ENCODE measurements around the gene TUBB. TPM values are rescaled to one million over a fixed set of nuclear protein-coding genes. Genes with fewer than 3 reads are reported as not detected.

TUBB gene
- total and polyA plus RNA-seq, 9 of the 15 experiments (the other 6 are each of a cell fraction or from before 2014, with no cell fraction given) = 971 to 2,870 (median 1,478) TPM

DNA sequence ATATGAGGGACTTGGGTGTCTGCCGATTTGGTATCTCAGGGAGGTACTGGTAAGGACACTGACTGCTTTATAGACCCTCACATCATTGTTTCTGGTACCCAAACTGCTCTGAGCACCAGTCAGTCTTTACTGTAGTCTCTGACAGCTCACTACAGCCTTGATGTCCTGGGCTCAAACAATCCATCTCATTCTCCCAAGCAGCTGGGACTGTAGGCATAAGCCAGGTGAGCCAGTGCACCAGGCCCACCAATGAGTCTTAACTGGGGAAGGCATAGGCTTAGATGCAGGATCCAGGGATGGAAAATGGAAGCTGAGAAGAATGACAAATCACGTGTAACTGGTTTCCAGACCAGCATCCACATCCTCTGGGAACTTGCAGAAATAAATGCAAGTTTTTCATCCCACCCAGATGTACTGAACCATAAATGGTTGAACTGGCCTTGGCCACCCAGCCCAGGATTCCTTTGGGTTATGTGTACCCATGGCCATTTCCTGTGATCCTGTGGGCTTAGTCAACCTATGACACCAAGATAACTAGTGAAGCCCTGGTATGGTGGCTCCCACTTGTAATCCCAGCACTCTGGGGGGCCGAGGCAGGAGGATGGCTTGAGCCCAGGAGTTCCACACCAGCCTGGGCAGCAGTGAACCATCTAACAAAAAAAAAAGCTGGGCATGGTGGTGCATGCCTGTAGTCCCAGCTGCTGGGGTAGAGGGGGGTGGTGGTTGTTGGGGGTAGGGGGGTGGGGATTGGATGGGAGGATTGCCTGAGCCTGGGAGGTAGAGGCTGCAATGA lies 5.8 kb downstream of the TUBB start (continued):
- TF ChIP-seq MECOM (CRISPR knock-in tag; IDR thresholded peaks at IDR 0.05) = no peak
- peak; percentile 62 for TF ChIP-seq E2F3 (CRISPR knock-in tag; IDR thresholded peaks at IDR 0.05)
- no peak for TF ChIP-seq SRSF7 (optimal IDR thresholded peaks at IDR 0.05; ENCODE audit: low read depth, low read length)
- TF ChIP-seq, protein P1, sequence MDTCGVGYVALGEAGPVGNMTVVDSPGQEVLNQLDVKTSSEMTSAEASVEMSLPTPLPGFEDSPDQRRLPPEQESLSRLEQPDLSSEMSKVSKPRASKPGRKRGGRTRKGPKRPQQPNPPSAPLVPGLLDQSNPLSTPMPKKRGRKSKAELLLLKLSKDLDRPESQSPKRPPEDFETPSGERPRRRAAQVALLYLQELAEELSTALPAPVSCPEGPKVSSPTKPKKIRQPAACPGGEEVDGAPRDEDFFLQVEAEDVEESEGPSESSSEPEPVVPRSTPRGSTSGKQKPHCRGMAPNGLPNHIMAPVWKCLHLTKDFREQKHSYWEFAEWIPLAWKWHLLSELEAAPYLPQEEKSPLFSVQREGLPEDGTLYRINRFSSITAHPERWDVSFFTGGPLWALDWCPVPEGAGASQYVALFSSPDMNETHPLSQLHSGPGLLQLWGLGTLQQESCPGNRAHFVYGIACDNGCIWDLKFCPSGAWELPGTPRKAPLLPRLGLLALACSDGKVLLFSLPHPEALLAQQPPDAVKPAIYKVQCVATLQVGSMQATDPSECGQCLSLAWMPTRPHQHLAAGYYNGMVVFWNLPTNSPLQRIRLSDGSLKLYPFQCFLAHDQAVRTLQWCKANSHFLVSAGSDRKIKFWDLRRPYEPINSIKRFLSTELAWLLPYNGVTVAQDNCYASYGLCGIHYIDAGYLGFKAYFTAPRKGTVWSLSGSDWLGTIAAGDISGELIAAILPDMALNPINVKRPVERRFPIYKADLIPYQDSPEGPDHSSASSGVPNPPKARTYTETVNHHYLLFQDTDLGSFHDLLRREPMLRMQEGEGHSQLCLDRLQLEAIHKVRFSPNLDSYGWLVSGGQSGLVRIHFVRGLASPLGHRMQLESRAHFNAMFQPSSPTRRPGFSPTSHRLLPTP (IDR thresholded peaks at IDR 0.05; ENCODE audit: borderline replicate concordance, extremely low read depth, insufficient read length) = no peak
- TF ChIP-seq, protein P2, sequence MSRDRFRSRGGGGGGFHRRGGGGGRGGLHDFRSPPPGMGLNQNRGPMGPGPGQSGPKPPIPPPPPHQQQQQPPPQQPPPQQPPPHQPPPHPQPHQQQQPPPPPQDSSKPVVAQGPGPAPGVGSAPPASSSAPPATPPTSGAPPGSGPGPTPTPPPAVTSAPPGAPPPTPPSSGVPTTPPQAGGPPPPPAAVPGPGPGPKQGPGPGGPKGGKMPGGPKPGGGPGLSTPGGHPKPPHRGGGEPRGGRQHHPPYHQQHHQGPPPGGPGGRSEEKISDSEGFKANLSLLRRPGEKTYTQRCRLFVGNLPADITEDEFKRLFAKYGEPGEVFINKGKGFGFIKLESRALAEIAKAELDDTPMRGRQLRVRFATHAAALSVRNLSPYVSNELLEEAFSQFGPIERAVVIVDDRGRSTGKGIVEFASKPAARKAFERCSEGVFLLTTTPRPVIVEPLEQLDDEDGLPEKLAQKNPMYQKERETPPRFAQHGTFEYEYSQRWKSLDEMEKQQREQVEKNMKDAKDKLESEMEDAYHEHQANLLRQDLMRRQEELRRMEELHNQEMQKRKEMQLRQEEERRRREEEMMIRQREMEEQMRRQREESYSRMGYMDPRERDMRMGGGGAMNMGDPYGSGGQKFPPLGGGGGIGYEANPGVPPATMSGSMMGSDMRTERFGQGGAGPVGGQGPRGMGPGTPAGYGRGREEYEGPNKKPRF (IDR thresholded peaks at IDR 0.05; ENCODE audit: low read depth, low read length) = no peak
- TF ChIP-seq KDM4B (IDR thresholded peaks at IDR 0.05; ENCODE audit: borderline replicate concordance in 2 of 2, low read depth in 1 of 2) = no peak
- TF ChIP-seq, protein P3, sequence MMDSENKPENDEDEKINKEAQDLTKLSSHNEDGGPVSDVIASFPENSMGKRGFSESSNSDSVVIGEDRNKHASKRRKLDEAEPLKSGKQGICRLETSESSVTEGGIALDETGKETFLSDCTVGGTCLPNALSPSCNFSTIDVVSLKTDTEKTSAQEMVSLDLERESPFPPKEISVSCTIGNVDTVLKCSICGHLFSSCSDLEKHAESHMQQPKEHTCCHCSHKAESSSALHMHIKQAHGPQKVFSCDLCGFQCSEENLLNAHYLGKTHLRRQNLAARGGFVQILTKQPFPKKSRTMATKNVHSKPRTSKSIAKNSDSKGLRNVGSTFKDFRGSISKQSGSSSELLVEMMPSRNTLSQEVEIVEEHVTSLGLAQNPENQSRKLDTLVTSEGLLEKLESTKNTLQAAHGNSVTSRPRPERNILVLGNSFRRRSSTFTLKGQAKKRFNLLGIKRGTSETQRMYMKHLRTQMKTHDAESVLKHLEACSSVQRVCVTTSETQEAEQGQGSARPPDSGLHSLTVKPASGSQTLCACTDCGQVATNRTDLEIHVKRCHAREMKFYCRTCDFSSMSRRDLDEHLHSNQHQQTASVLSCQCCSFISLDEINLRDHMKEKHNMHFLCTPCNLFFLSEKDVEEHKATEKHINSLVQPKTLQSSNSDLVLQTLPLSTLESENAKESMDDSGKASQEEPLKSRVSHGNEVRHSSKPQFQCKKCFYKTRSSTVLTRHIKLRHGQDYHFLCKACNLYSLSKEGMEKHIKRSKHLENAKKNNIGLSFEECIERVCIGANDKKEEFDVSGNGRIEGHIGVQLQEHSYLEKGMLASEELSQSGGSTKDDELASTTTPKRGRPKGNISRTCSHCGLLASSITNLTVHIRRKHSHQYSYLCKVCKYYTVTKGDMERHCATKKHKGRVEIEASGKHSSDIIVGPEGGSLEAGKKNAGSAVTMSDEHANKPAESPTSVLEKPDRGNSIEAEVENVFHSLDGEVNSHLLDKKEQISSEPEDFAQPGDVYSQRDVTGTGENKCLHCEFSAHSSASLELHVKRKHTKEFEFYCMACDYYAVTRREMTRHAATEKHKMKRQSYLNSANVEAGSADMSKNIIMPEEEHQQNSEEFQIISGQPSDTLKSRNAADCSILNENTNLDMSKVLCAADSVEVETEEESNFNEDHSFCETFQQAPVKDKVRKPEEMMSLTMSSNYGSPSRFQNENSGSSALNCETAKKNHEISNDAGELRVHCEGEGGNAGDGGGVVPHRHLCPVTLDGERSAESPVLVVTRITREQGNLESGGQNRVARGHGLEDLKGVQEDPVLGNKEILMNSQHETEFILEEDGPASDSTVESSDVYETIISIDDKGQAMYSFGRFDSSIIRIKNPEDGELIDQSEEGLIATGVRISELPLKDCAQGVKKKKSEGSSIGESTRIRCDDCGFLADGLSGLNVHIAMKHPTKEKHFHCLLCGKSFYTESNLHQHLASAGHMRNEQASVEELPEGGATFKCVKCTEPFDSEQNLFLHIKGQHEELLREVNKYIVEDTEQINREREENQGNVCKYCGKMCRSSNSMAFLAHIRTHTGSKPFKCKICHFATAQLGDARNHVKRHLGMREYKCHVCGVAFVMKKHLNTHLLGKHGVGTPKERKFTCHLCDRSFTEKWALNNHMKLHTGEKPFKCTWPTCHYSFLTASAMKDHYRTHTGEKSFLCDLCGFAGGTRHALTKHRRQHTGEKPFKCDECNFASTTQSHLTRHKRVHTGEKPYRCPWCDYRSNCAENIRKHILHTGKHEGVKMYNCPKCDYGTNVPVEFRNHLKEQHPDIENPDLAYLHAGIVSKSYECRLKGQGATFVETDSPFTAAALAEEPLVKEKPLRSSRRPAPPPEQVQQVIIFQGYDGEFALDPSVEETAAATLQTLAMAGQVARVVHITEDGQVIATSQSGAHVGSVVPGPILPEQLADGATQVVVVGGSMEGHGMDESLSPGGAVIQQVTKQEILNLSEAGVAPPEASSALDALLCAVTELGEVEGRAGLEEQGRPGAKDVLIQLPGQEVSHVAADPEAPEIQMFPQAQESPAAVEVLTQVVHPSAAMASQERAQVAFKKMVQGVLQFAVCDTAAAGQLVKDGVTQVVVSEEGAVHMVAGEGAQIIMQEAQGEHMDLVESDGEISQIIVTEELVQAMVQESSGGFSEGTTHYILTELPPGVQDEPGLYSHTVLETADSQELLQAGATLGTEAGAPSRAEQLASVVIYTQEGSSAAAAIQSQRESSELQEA (IDR thresholded peaks at IDR 0.05; ENCODE audit: low read depth) = no peak
- no peak for TF ChIP-seq HNRNPLL (IDR thresholded peaks at IDR 0.05; ENCODE audit: low read depth, low read length, poor library complexity, severe bottlenecking)
- TF ChIP-seq DPF2 (IDR thresholded peaks at IDR 0.05) = no peak
- peak; percentile 95 for TF ChIP-seq SIRT6 (IDR thresholded peaks at IDR 0.05; ENCODE audit: low read depth, low read length)
- TF ChIP-seq NR2C1 (IDR thresholded peaks at IDR 0.05) = no peak
- TF ChIP-seq NR2C1 (tag; IDR thresholded peaks at IDR 0.05) = no peak
- TF ChIP-seq ZFX (CRISPR knock-in tag; IDR thresholded peaks at IDR 0.05) = no peak
- no peak for TF ChIP-seq SNIP1 (IDR thresholded peaks at IDR 0.05; ENCODE audit: low read depth)
- no peak for TF ChIP-seq BMI1 (IDR thresholded peaks at IDR 0.05; ENCODE audit: low read length)

Data from K562 (cell line).